H9 (cell line): ENCODE measurements around the gene ANKS1B. TPM values are rescaled to one million over a fixed set of nuclear protein-coding genes. Genes with fewer than 3 reads are reported as not detected.

ENCODE experiments used
- DNase-seq: peaks from one replicate; pipeline ENCODE4 v3.0.0-alpha.2; 2017
- H2AFZ ChIP-seq: one replicate; pipeline ENCODE4 v1.6.1; 2013; ENCODE audit warnings: mild to moderate bottlenecking, low read length, control low read depth, moderate library complexity
- H2AK5ac ChIP-seq: 2 replicates; pipeline ENCODE4 v1.6.1; 2013; ENCODE audit warnings: low read length, control low read depth, mixed read lengths; ENCODE audit not compliant: insufficient read length
- H2BK120ac ChIP-seq: one replicate; pipeline ENCODE4 v1.6.1; 2013; ENCODE audit warnings: low read depth, mild to moderate bottlenecking, low read length, control low read depth, inconsistent platforms; ENCODE audit not compliant: poor library complexity, severe bottlenecking
- H2BK12ac ChIP-seq: 2 replicates; pipeline ENCODE4 v1.6.1; 2013; ENCODE audit warnings: low read length, control low read depth, mixed read lengths, low read depth; ENCODE audit not compliant: insufficient read length
- H2BK15ac ChIP-seq: 2 replicates; pipeline ENCODE4 v1.6.1; 2013; ENCODE audit warnings: low read depth, low read length, control low read depth
- H2BK20ac ChIP-seq: one replicate; pipeline ENCODE4 v1.6.1; 2013; ENCODE audit warnings: low read depth, mild to moderate bottlenecking, low read length, control low read depth, inconsistent platforms; ENCODE audit not compliant: poor library complexity, severe bottlenecking
- H2BK5ac ChIP-seq: 2 replicates; pipeline ENCODE4 v1.6.1; 2013; ENCODE audit warnings: low read length, control low read depth, mixed read lengths; ENCODE audit not compliant: insufficient read length
- H3K14ac ChIP-seq: 2 replicates; pipeline ENCODE4 v1.6.1; 2013; ENCODE audit warnings: low read length, control low read depth; ENCODE audit not compliant: insufficient read depth
- H3K18ac ChIP-seq: 2 replicates; pipeline ENCODE4 v1.6.1; 2013; ENCODE audit warnings: low read depth, mild to moderate bottlenecking, mixed read lengths, low read length, control low read depth; ENCODE audit not compliant: insufficient read length
- H3K23ac ChIP-seq: 2 replicates; pipeline ENCODE4 v1.6.1; 2013; ENCODE audit warnings: low read length, control low read depth, mixed read lengths, low read depth; ENCODE audit not compliant: insufficient read length
- H3K23me2 ChIP-seq: 2 replicates; pipeline ENCODE4 v1.6.1; 2013; ENCODE audit warnings: low read depth, mild to moderate bottlenecking, mixed read lengths, low read length, control low read depth; ENCODE audit not compliant: insufficient read length, poor library complexity, severe bottlenecking
- H3K27ac ChIP-seq: 2 replicates; pipeline ENCODE4 v1.5.1; 2013; ENCODE audit warnings: low read length, control low read depth, mixed read lengths, low read depth; ENCODE audit not compliant: insufficient read length
- H3K27me3 ChIP-seq: 2 replicates; pipeline ENCODE4 v1.6.1; 2013; ENCODE audit warnings: low read length, control low read depth, inconsistent platforms; ENCODE audit not compliant: insufficient read depth
- H3K4ac ChIP-seq: 2 replicates; pipeline ENCODE4 v1.6.1; 2013; ENCODE audit warnings: low read depth, mild to moderate bottlenecking, control low read depth, inconsistent platforms, low read length, moderate library complexity
- H3K4me1 ChIP-seq: 2 replicates; pipeline ENCODE4 v1.6.1; 2013; ENCODE audit warnings: low read length, control low read depth, inconsistent platforms; ENCODE audit not compliant: insufficient read depth
- H3K4me2 ChIP-seq: 2 replicates; pipeline ENCODE4 v1.6.1; 2013; ENCODE audit warnings: low read length, control low read depth, mixed read lengths; ENCODE audit not compliant: insufficient read length, insufficient read depth
- H3K56ac ChIP-seq: 2 replicates; pipeline ENCODE4 v1.6.1; 2013; ENCODE audit warnings: low read depth, mild to moderate bottlenecking, mixed read lengths, low read length, control low read depth; ENCODE audit not compliant: insufficient read length
- H3K79me1 ChIP-seq: 2 replicates; pipeline ENCODE4 v1.6.1; 2013; ENCODE audit warnings: low read depth, mild to moderate bottlenecking, moderate library complexity, low read length, control low read depth, inconsistent platforms; ENCODE audit not compliant: insufficient read depth, poor library complexity, severe bottlenecking
- H3K79me2 ChIP-seq: 2 replicates; pipeline ENCODE4 v1.6.1; 2013; ENCODE audit warnings: low read length, control low read depth, inconsistent platforms; ENCODE audit not compliant: insufficient read depth
- H3K9ac ChIP-seq: 2 replicates; pipeline ENCODE4 v1.6.1; 2013; ENCODE audit warnings: low read length, control low read depth, mixed read lengths; ENCODE audit not compliant: insufficient read length; ENCODE audit errors: extremely low read depth
- H3K9me3 ChIP-seq: one replicate; pipeline ENCODE4 v1.6.1; 2013; ENCODE audit warnings: low read depth, low read length, inconsistent platforms; ENCODE audit not compliant: control insufficient read depth
- H3T11ph ChIP-seq: one replicate; pipeline ENCODE4 v1.6.1; 2013; ENCODE audit warnings: mild to moderate bottlenecking, low read length, control low read depth, inconsistent platforms
- H4K20me1 ChIP-seq: one replicate; pipeline ENCODE4 v1.6.1; 2013; ENCODE audit not compliant: control insufficient read depth, insufficient read length, insufficient read depth
- H4K5ac ChIP-seq: 2 replicates; pipeline ENCODE4 v1.6.1; 2013; ENCODE audit warnings: low read depth, mild to moderate bottlenecking, mixed read lengths, low read length, control low read depth; ENCODE audit not compliant: insufficient read length
- H4K8ac ChIP-seq: replicated peaks from 2 replicates; pipeline ENCODE4 v1.6.1; 2013; ENCODE audit warnings: low read length, control low read depth, mixed read lengths, low read depth; ENCODE audit not compliant: insufficient read length
- H4K91ac ChIP-seq: 2 replicates; pipeline ENCODE4 v1.6.1; 2013; ENCODE audit warnings: low read depth, mild to moderate bottlenecking, moderate library complexity, mixed read lengths, low read length, control low read depth; ENCODE audit not compliant: insufficient read length
- H3K27ac Mint-ChIP-seq, 3 experiments: 2 replicates in 2 of 3; 3 replicates in 1 of 3; pipeline ENCODE4 v1.8.0; 2020 to 2021; ENCODE audit warnings: mixed read lengths in 3 of 3, mild to moderate bottlenecking in 1 of 3, moderate library complexity in 1 of 3
- H3K27me3 Mint-ChIP-seq: 2 replicates; pipeline ENCODE4 v1.8.0; 2021; ENCODE audit warnings: low read depth, mild to moderate bottlenecking, moderate library complexity, mixed read lengths
- H3K36me3 Mint-ChIP-seq, 3 experiments: 2 replicates in 2 of 3; 3 replicates in 1 of 3; pipeline ENCODE4 v1.8.0; 2020 to 2021; ENCODE audit warnings: low read depth in 3 of 3, mixed read lengths in 3 of 3; ENCODE audit not compliant: insufficient read depth in 1 of 3
- H3K4me1 Mint-ChIP-seq, 2 experiments: 2 replicates each; pipeline ENCODE4 v1.8.0; 2020; ENCODE audit warnings: mixed read lengths in 2 of 2
- H3K4me3 Mint-ChIP-seq, 2 experiments: 2 replicates in 1 of 2; 3 replicates in 1 of 2; pipeline ENCODE4 v1.8.0; 2020 to 2021; ENCODE audit warnings: mild to moderate bottlenecking in 2 of 2, mixed read lengths in 2 of 2, moderate library complexity in 1 of 2
- H3K9me3 Mint-ChIP-seq, 2 experiments: 2 replicates in 1 of 2; 3 replicates in 1 of 2; pipeline ENCODE4 v1.8.0; 2020; ENCODE audit warnings: mild to moderate bottlenecking in 2 of 2, mixed read lengths in 2 of 2, moderate library complexity in 1 of 2
- CTCF ChIP-seq: fragments of 200-600 bp; sonication (generic); conservative IDR thresholded peaks from 3 replicates; pipeline ENCODE4 v1.8.0; 2021; ENCODE audit warnings: antibody characterized with exemption, mild to moderate bottlenecking
- total RNA-seq: library from RNA; stranded (reverse); gene quantifications from 2 replicates; pipeline ENCODE4 v1.2.1, GENCODE V29; 2021

The ANKS1B gene
- total RNA-seq, 1 experiment from 2014 or later, result 4.1 TPM

GRCh38 chr12:98733667-98734350 lies 1250.9 kb downstream of the ANKS1B start:
- H4K8ac ChIP-seq, result no peak overlapping the region
- no peak overlapping the region for H3K27ac ChIP-seq
- no peak overlapping the region for H4K91ac ChIP-seq
- no peak overlapping the region for H3K56ac ChIP-seq
- Mint-ChIP-seq H3K4me3 (no peak overlapping the region), H3K27ac (no peak overlapping the region), H3K27me3 (no peaks in the 10 kb centered on the region), H3K36me3 (peaks cover 0 to 9% (median 7%) of the 10 kb centered on the region in 3 experiments; a peak in 3 of 7 replicates), H3K9me3 (no peaks in the 10 kb centered on the region), H3K4me1 (peaks cover 10% of the 10 kb centered on the region in 2 experiments)
- H2BK5ac ChIP-seq, result no peak overlapping the region
- H4K5ac ChIP-seq, result no peak overlapping the region
- H2BK120ac ChIP-seq, result no peak overlapping the region
- H3K18ac ChIP-seq, result no peak overlapping the region
- H3T11ph ChIP-seq, result no peak overlapping the region
- H3K23me2 ChIP-seq, result no peaks in the 10 kb centered on the region
- no peak overlapping the region for H2AFZ ChIP-seq
- H3K79me2 ChIP-seq, result no peaks in the 10 kb centered on the region
- no peak for DNase-seq
- no peaks in the 10 kb centered on the region for H3K4me1 ChIP-seq
- H3K27me3 ChIP-seq, result no peaks in the 10 kb centered on the region
- H3K9me3 ChIP-seq, result no peaks in the 10 kb centered on the region
- H3K9ac ChIP-seq, result no peak overlapping the region
- no peak overlapping the region for H3K4me2 ChIP-seq
- no peak overlapping the region for H2AK5ac ChIP-seq
- H3K79me1 ChIP-seq, result no peaks in the 10 kb centered on the region
- no peak overlapping the region for H3K4ac ChIP-seq
- H4K20me1 ChIP-seq, result no peaks in the 10 kb centered on the region
- H3K23ac ChIP-seq, result no peak overlapping the region
- TF ChIP-seq CTCF, result no peak
- no peak overlapping the region for H2BK15ac ChIP-seq
- H2BK20ac ChIP-seq, result no peak overlapping the region
- no peak overlapping the region for H2BK12ac ChIP-seq
- no peak overlapping the region for H3K14ac ChIP-seq
